B cell (primary cell): ENCODE data around the gene CCDC126.

Source experiments
- EZH2 ChIP-seq: IDR thresholded peaks from 2 replicates; pipeline ENCODE4 v1.6.1; 2012; ENCODE audit warnings: borderline replicate concordance, low read depth, mild to moderate bottlenecking, moderate library complexity, low read length; ENCODE audit not compliant: insufficient read depth, poor library complexity, severe bottlenecking
- TF ChIP-seq, protein P1 (sequence below): fragments of 200-600 bp; IDR thresholded peaks from one replicate; pipeline ENCODE4 v1.8.0; 2022; ENCODE audit warnings: antibody characterized with exemption, mild to moderate bottlenecking

DNA sequence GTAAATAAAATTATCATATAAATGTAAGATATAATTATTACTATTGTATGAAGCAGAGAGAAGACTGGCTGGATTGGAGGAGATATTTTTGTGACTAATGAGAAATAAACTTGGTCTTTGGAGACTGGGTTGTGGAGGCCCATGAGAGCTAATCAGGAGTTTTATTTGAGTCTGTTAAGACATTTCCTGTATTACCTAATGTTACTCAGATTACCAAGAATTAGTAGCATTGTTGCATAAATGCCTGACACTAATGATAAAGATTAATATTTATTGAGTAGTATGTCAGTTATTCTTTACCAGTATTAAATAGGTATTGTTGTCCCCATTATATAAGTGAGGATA is 7.1 kb downstream of the CCDC126 start:
- no peak for TF ChIP-seq EZH2
- TF ChIP-seq, protein P1, sequence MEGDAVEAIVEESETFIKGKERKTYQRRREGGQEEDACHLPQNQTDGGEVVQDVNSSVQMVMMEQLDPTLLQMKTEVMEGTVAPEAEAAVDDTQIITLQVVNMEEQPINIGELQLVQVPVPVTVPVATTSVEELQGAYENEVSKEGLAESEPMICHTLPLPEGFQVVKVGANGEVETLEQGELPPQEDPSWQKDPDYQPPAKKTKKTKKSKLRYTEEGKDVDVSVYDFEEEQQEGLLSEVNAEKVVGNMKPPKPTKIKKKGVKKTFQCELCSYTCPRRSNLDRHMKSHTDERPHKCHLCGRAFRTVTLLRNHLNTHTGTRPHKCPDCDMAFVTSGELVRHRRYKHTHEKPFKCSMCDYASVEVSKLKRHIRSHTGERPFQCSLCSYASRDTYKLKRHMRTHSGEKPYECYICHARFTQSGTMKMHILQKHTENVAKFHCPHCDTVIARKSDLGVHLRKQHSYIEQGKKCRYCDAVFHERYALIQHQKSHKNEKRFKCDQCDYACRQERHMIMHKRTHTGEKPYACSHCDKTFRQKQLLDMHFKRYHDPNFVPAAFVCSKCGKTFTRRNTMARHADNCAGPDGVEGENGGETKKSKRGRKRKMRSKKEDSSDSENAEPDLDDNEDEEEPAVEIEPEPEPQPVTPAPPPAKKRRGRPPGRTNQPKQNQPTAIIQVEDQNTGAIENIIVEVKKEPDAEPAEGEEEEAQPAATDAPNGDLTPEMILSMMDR: no peak
